ENCODE results near the gene CRYGC. TPM values are rescaled to one million over a fixed set of nuclear protein-coding genes. Genes with fewer than 3 reads are reported as not detected.

CRYGC gene
- total RNA-seq, 1 experiment from 2014 or later = not detected

GRCh38 chr2:208093128-208093527, 36.5 kb downstream of the CRYGC start:
- DNase-seq (ENCODE audit: low spot score) = no peak

GRCh38 chr2:208092093-208092832, 37.4 kb downstream of the CRYGC start:
- DNase-seq (ENCODE audit: low spot score) = no peak

GRCh38 chr2:208090420-208090819, 39.2 kb downstream of the CRYGC start:
- DNase-seq (ENCODE audit: low spot score) = no peak

GRCh38 chr2:208086029-208086428, 43.6 kb downstream of the CRYGC start:
- DNase-seq (ENCODE audit: low spot score) = no peak

- no peak for DNase-seq (ENCODE audit: low spot score)
Observed at GRCh38 chr2:208083807-208084206, 45.8 kb downstream of the CRYGC start.

Other genes starting within 250 kb of the CRYGC start
- 2.2 and 2.8 TPM in 2 replicates for gene PLEKHM3, start 104.3 kb downstream of the CRYGC start, total RNA-seq (2014; rRNA removed; shearing (Covaris generic))
- gene CRYGD, start 5.3 kb downstream of the CRYGC start, total RNA-seq (2014; rRNA removed; shearing (Covaris generic)) = not detected in 2 replicates
- gene CRYGB, start 16.3 kb upstream of the CRYGC start, total RNA-seq (2014; rRNA removed; shearing (Covaris generic)) = not detected in 2 replicates
- not detected in 2 replicates for gene CRYGA, start 33.8 kb upstream of the CRYGC start, total RNA-seq (2014; rRNA removed; shearing (Covaris generic))
- not detected in 2 replicates for gene C2orf80, start 60.2 kb upstream of the CRYGC start, total RNA-seq (2014; rRNA removed; shearing (Covaris generic))
- gene IDH1, start 125.2 kb upstream of the CRYGC start, total RNA-seq (2014; rRNA removed; shearing (Covaris generic)) = 230 and 259 TPM in 2 replicates
- 11.8 and 16.0 TPM in 2 replicates for gene PIKFYVE, start 136.4 kb upstream of the CRYGC start, total RNA-seq (2014; rRNA removed; shearing (Covaris generic))